SK-N-SH (cell line): ENCODE measurements around the gene EFNB1.

Source experiments
- CTCF ChIP-seq: fragments of 200-600 bp; sonication (generic); IDR thresholded peaks from 2 replicates; pipeline ENCODE4 v1.6.1; 2017; ENCODE audit warnings: antibody characterized with exemption, mild to moderate bottlenecking, moderate library complexity
- FOSL2 ChIP-seq: IDR thresholded peaks from 2 replicates; pipeline ENCODE4 v1.4.0; 2012; ENCODE audit warnings: low read depth, mild to moderate bottlenecking, moderate library complexity, borderline replicate concordance
- GABPA ChIP-seq: IDR thresholded peaks from 2 replicates; pipeline ENCODE4 v1.4.0; 2012; ENCODE audit warnings: low read depth, mild to moderate bottlenecking
- NRF1 ChIP-seq: IDR thresholded peaks from 2 replicates; pipeline ENCODE4 v1.6.1; 2012; ENCODE audit warnings: low read depth, mild to moderate bottlenecking, low read length
- YY1 ChIP-seq: IDR thresholded peaks from 2 replicates; pipeline ENCODE4 v1.4.0; 2012; ENCODE audit warnings: low read depth, mild to moderate bottlenecking
- TF ChIP-seq, protein P1 (sequence below): IDR thresholded peaks from 2 replicates; pipeline ENCODE4 v1.4.0; 2012; ENCODE audit warnings: low read depth

DNA sequence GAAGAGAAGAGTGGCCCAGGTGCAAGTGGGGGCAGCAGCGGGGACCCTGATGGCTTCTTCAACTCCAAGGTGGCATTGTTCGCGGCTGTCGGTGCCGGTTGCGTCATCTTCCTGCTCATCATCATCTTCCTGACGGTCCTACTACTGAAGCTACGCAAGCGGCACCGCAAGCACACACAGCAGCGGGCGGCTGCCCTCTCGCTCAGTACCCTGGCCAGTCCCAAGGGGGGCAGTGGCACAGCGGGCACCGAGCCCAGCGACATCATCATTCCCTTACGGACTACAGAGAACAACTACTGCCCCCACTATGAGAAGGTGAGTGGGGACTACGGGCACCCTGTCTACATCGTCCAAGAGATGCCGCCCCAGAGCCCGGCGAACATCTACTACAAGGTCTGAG lies 11.4 kb downstream of the EFNB1 start:
- TF ChIP-seq CTCF (no peak), YY1 (no peak), GABPA (no peak), NRF1 (no peak), FOSL2 (no peak)
- TF ChIP-seq, protein P1, sequence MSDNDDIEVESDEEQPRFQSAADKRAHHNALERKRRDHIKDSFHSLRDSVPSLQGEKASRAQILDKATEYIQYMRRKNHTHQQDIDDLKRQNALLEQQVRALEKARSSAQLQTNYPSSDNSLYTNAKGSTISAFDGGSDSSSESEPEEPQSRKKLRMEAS = no peak
